Panc1 (cell line): ENCODE measurements around the gene LYPD4. TPM values are rescaled to one million over a fixed set of nuclear protein-coding genes. Genes with fewer than 3 reads are reported as not detected.

Source experiments
- ATAC-seq: fragments of 200-7000 bp; cut with Tn5 transposase; 2 replicates; pipeline ENCODE4 v1.9.1; 2020; ENCODE audit warnings: mild to moderate bottlenecking, moderate library complexity
- BruUV-seq: library from RNA; stranded (reverse); fragments of 400-500 nt; replicated peaks from 2 replicates; lab custom pipeline; 2021; lab: Mats Ljungman, UMichigan
- CTCF ChIA-PET: fragments of 300-600 bp; sonication (Branson Sonifier 250); formaldehyde crosslinking; loops from one replicate; lab custom pipeline; 2022; ENCODE audit warnings: antibody characterized with exemption; lab: Charles Lee
- POLR2A ChIA-PET: fragments of 300-600 bp; sonication (Branson Sonifier 250); formaldehyde crosslinking; loops from one replicate; lab custom pipeline; 2022; ENCODE audit warnings: antibody characterized with exemption; lab: Charles Lee
- DNase-seq: peaks from one replicate; pipeline ENCODE4 v3.0.0-alpha.2; 2010; ENCODE audit warnings: low read depth, low spot score
- H3K27ac ChIP-seq: 2 replicates; pipeline ENCODE4 v1.5.1; 2011; ENCODE audit warnings: mild to moderate bottlenecking, low read length, inconsistent platforms
- H3K27me3 ChIP-seq: fragments of 200-500 bp; sonication (Bioruptor generic); 2 replicates; pipeline ENCODE4 v1.6.0; 2014; ENCODE audit warnings: low read length, inconsistent platforms; ENCODE audit not compliant: control insufficient read depth, insufficient read depth
- H3K36me3 ChIP-seq: fragments of 200-500 bp; sonication (Bioruptor generic); 2 replicates; pipeline ENCODE4 v1.5.1; 2014; ENCODE audit warnings: inconsistent platforms, mild to moderate bottlenecking, low read length, moderate library complexity; ENCODE audit not compliant: control insufficient read depth, insufficient read depth
- H3K4me1 ChIP-seq: 2 replicates; pipeline ENCODE4 v1.5.1; 2011; ENCODE audit warnings: inconsistent platforms, mild to moderate bottlenecking, low read length, moderate library complexity; ENCODE audit not compliant: control insufficient read depth, insufficient read depth
- H3K4me3 ChIP-seq, 2 experiments: 2 replicates each; pipeline ENCODE4 v1.5.1; 2011 to 2012; ENCODE audit warnings: low read depth in 2 of 2, low read length in 2 of 2, mild to moderate bottlenecking in 2 of 2, inconsistent platforms in 1 of 2, moderate library complexity in 1 of 2
- H3K9me3 ChIP-seq: fragments of 200-500 bp; sonication (Bioruptor generic); 2 replicates; pipeline ENCODE4 v1.5.1; 2014; ENCODE audit warnings: low read depth, mild to moderate bottlenecking, inconsistent platforms, low read length, moderate library complexity; ENCODE audit not compliant: control insufficient read depth, insufficient read depth
- CTCF ChIP-seq: fragments of 450-650 bp; IDR thresholded peaks from 2 replicates; pipeline ENCODE4 v1.5.1; 2017; ENCODE audit warnings: mild to moderate bottlenecking
- POLR2AphosphoS5 ChIP-seq: IDR thresholded peaks from 2 replicates; pipeline ENCODE4 v1.6.1; 2012; ENCODE audit warnings: mild to moderate bottlenecking, low read depth, low read length, moderate library complexity
- REST ChIP-seq, 2 experiments: IDR thresholded peaks; 2 replicates each; pipeline ENCODE4 v1.6.1; 2011 to 2012; ENCODE audit warnings: low read depth in 2 of 2, control low read depth in 1 of 2, low read length in 1 of 2, mild to moderate bottlenecking in 1 of 2, moderate library complexity in 1 of 2; ENCODE audit not compliant: insufficient read depth in 1 of 2
- SIN3A ChIP-seq: IDR thresholded peaks from 2 replicates; pipeline ENCODE4 v1.6.1; 2012; ENCODE audit warnings: low read depth, mild to moderate bottlenecking, low read length, moderate library complexity, borderline replicate concordance; ENCODE audit not compliant: insufficient read depth
- TCF7L2 ChIP-seq: IDR thresholded peaks from 2 replicates; pipeline ENCODE4 v1.6.1; 2011; ENCODE audit warnings: mild to moderate bottlenecking, low read depth, low read length, inconsistent platforms
- in situ Hi-C: cut with HindIII; loops from 2 replicates; pipeline ENCODE4 v1.10.0; 2016; ENCODE audit warnings: low sequenced_read_pairs, low pct_unique_long_range_greater_than_20kb
- intact Hi-C: fragments of 100-400 bp; cut with micrococcal nuclease; formaldehyde crosslinking; loops from one replicate; pipeline ENCODE4 v1.10.0; 2022; ENCODE audit not compliant: unreplicated experiment
- total RNA-seq: library from RNA; stranded (reverse); gene quantifications from one replicate; pipeline ENCODE4 v1.2.1, GENCODE V29; 2021; ENCODE audit not compliant: unreplicated experiment

Gene LYPD4
- total RNA-seq, 1 experiment from 2014 or later, result not detected

GRCh38 chr19:41879080-41879479, 34.6 kb upstream of the LYPD4 start:
- no peak overlapping the region for H3K27ac ChIP-seq
- ATAC-seq (no peak), DNase-seq (no peak)
- BruUV-seq, result no TSS peak
- H3K9me3 ChIP-seq, result no peaks in the 10 kb centered on the region
- H3K4me3 ChIP-seq, result no peak overlapping the region
- no peaks in the 10 kb centered on the region; the same call in 1 of the 2 replicates for H3K36me3 ChIP-seq
- no peaks in the 10 kb centered on the region for H3K4me1 ChIP-seq
- H3K27me3 ChIP-seq, result no peaks in the 10 kb centered on the region
- TF ChIP-seq CTCF, result no peak
- TF ChIP-seq POLR2AphosphoS5, result no peak
- TF ChIP-seq SIN3A, result no peak
- TF ChIP-seq REST (IDR thresholded peaks at IDR 0.05; ENCODE audit: insufficient read depth in 1 of 2, low read depth in 2 of 2, low read length in 1 of 2), result no peak
- TF ChIP-seq TCF7L2, result no peak
- ChIA-PET CTCF (no interaction called here), POLR2A (no interaction called here)
- intact Hi-C loops, result loop anchor here (5.0 kb wide), 1 partner anchor 78 kb away; the partner anchor contains the start of gene RABAC1
- in situ Hi-C loops, result no loop called here

GRCh38 chr19:41877916-41878905, 33.7 kb upstream of the LYPD4 start:
- no peaks in the 10 kb centered on the region for H3K4me1 ChIP-seq
- CTCF ChIA-PET, result no interaction called here
- no peak overlapping the region for H3K27ac ChIP-seq
- TF ChIP-seq SIN3A (no peak), POLR2AphosphoS5 (no peak), TCF7L2 (no peak)
- DNase-seq (no peak), ATAC-seq (no peak)
- in situ Hi-C loops, result no loop called here
- no TSS peak for BruUV-seq
- POLR2A ChIA-PET, result no interaction called here
- intact Hi-C loops, result loop anchor here (5.0 kb wide), 1 partner anchor 79 kb away; the partner anchor contains the start of gene RABAC1
- H3K36me3 ChIP-seq, result no peaks in the 10 kb centered on the region; the same call in 1 of the 2 replicates
- H3K27me3 ChIP-seq, result no peaks in the 10 kb centered on the region
- H3K9me3 ChIP-seq, result no peaks in the 10 kb centered on the region
- H3K4me3 ChIP-seq, result no peak overlapping the region
